Ovary (tissue), 3 donors: Measurements from ENCODE around the gene TMX4.
"Not testable (repeated sequence)": the region's sequence is repeated elsewhere in the genome, so short reads cannot be mapped to it uniquely, and the experiment has no call there.

ENCODE experiments used
- CTCF ChIP-seq, 3 donors: fragments of 450-650 bp in 2 of 3; fragments of 200-600 bp in 1 of 3; IDR thresholded peaks; one replicate each; pipeline versions ENCODE4 v1.5.1 to v1.8.0; 2016 to 2022; ENCODE audit warnings: antibody characterized with exemption in 3 of 3, mild to moderate bottlenecking in 1 of 3
- POLR2A ChIP-seq: fragments of 450-650 bp; IDR thresholded peaks from one replicate; pipeline ENCODE4 v1.6.1; 2017; ENCODE audit warnings: antibody characterized with exemption, mild to moderate bottlenecking, moderate library complexity
- donor health status: DM: no; HTN: no; CAD: no.

GRCh38 chr20:8031539-8031938 lies 12.0 kb upstream of the TMX4 start:
- TF ChIP-seq POLR2A; CTCF (IDR thresholded peaks at IDR 0.05): not testable (repeated sequence)
